ENCODE data around the gene OR2AE1. TPM values are rescaled to one million over a fixed set of nuclear protein-coding genes. Genes with fewer than 3 reads are reported as not detected.
A peak's percentile ranks its signal among the peaks of the same experiment; 100 is the strongest.

The OR2AE1 gene
- total RNA-seq, 2 experiments from 2014 or later, result 0.47 to 0.57 TPM

- Mint-ChIP-seq H3K27me3 (peaks cover 5% of the 10 kb centered on the region), H3K4me3 (no peak overlapping the region), H3K27ac (no peak overlapping the region), H3K4me1 (peaks cover 6% of the 10 kb centered on the region), H3K36me3 (no peaks in the 10 kb centered on the region), H3K9me3 (no peaks in the 10 kb centered on the region)
- POLR2A ChIA-PET, result no interaction called here
- ATAC-seq (ENCODE audit: low read depth), result no peak
- no peak for DNase-seq
Measured at GRCh38 chr7:99842926-99843325, 33.9 kb downstream of the OR2AE1 start.

GRCh38 chr7:99840136-99840869 is 36.5 kb downstream of the OR2AE1 start:
- no peak for DNase-seq
- Mint-ChIP-seq H3K36me3 (no peaks in the 10 kb centered on the region), H3K9me3 (no peaks in the 10 kb centered on the region), H3K27me3 (peaks cover 5% of the 10 kb centered on the region), H3K4me3 (no peak overlapping the region), H3K27ac (no peak overlapping the region), H3K4me1 (peaks cover 7% of the 10 kb centered on the region)
- no peak for ATAC-seq (ENCODE audit: low read depth)
- POLR2A ChIA-PET, result interaction anchor here (0.9 kb wide), 1 partner anchor 224 kb away, joined by 3 read pairs; the partner anchor contains the start of gene ZSCAN25

- Mint-ChIP-seq H3K27ac (no peak overlapping the region), H3K36me3 (no peaks in the 10 kb centered on the region), H3K9me3 (no peaks in the 10 kb centered on the region), H3K27me3 (peaks cover 5% of the 10 kb centered on the region), H3K4me3 (no peak overlapping the region), H3K4me1 (peaks cover 7% of the 10 kb centered on the region)
- DNase-seq (no peak), ATAC-seq (ENCODE audit: low read depth) (no peak)
- POLR2A ChIA-PET, result no interaction called here
Measured at GRCh38 chr7:99839287-99840021, 37.4 kb downstream of the OR2AE1 start.

- H3K27ac Mint-ChIP-seq, result peak overlapping the region; percentile 46
- peaks cover 4% of the 10 kb centered on the region for H3K4me1 Mint-ChIP-seq
- H3K4me3 Mint-ChIP-seq, result peak overlapping the region; percentile 25
- POLR2A ChIA-PET, result no interaction called here
- ATAC-seq (ENCODE audit: low read depth) (peak; percentile 56), DNase-seq (no peak)
- H3K36me3 Mint-ChIP-seq, result no peaks in the 10 kb centered on the region
- H3K27me3 Mint-ChIP-seq, result peaks cover 7% of the 10 kb centered on the region
- no peaks in the 10 kb centered on the region for H3K9me3 Mint-ChIP-seq
Measured at GRCh38 chr7:99837649-99838361, 39.0 kb downstream of the OR2AE1 start.

GRCh38 chr7:99835189-99835588 is 41.6 kb downstream of the OR2AE1 start:
- H3K27ac Mint-ChIP-seq, result no peak overlapping the region
- no peaks in the 10 kb centered on the region for H3K36me3 Mint-ChIP-seq
- DNase-seq, result no peak
- peaks cover 4% of the 10 kb centered on the region for H3K4me1 Mint-ChIP-seq
- H3K9me3 Mint-ChIP-seq, result no peaks in the 10 kb centered on the region
- POLR2A ChIA-PET, result no interaction called here
- H3K4me3 Mint-ChIP-seq, result no peak overlapping the region
- peaks cover 7% of the 10 kb centered on the region for H3K27me3 Mint-ChIP-seq
- no peak for ATAC-seq (ENCODE audit: low read depth)

GRCh38 chr7:99834382-99834781 is 42.5 kb downstream of the OR2AE1 start:
- peaks cover 4% of the 10 kb centered on the region for H3K4me1 Mint-ChIP-seq
- no peaks in the 10 kb centered on the region for H3K9me3 Mint-ChIP-seq
- no peak overlapping the region for H3K27ac Mint-ChIP-seq
- ATAC-seq (ENCODE audit: low read depth) (no peak), DNase-seq (no peak)
- POLR2A ChIA-PET, result no interaction called here
- H3K27me3 Mint-ChIP-seq, result peaks cover 6% of the 10 kb centered on the region
- H3K4me3 Mint-ChIP-seq, result no peak overlapping the region
- no peaks in the 10 kb centered on the region for H3K36me3 Mint-ChIP-seq

- Mint-ChIP-seq H3K36me3 (no peaks in the 10 kb centered on the region), H3K4me3 (no peak overlapping the region), H3K9me3 (no peaks in the 10 kb centered on the region), H3K27ac (no peak overlapping the region), H3K4me1 (peaks cover 4% of the 10 kb centered on the region), H3K27me3 (peaks cover 10% of the 10 kb centered on the region)
- POLR2A ChIA-PET, result no interaction called here
- ATAC-seq (ENCODE audit: low read depth), result no peak
- no peak for DNase-seq
Measured at GRCh38 chr7:99833289-99833877, 43.5 kb downstream of the OR2AE1 start.

GRCh38 chr7:99831595-99831994 is 45.2 kb downstream of the OR2AE1 start:
- ATAC-seq (ENCODE audit: low read depth) (no peak), DNase-seq (no peak)
- Mint-ChIP-seq H3K27ac (no peak overlapping the region), H3K36me3 (no peaks in the 10 kb centered on the region), H3K4me1 (no peaks in the 10 kb centered on the region), H3K9me3 (no peaks in the 10 kb centered on the region), H3K27me3 (peaks cover 21% of the 10 kb centered on the region), H3K4me3 (no peak overlapping the region)
- POLR2A ChIA-PET, result interaction anchor here (0.5 kb wide), 1 partner anchor 409 kb away, joined by 6 read pairs; no protein-coding TSS in a partner anchor

GRCh38 chr7:99829524-99830160 is 47.2 kb downstream of the OR2AE1 start:
- Mint-ChIP-seq H3K4me3 (no peak overlapping the region), H3K36me3 (no peaks in the 10 kb centered on the region), H3K27me3 (peaks cover 22% of the 10 kb centered on the region), H3K4me1 (no peaks in the 10 kb centered on the region), H3K9me3 (no peaks in the 10 kb centered on the region), H3K27ac (no peak overlapping the region)
- POLR2A ChIA-PET, result no interaction called here
- no peak for ATAC-seq (ENCODE audit: low read depth)
- no peak for DNase-seq

- H3K4me3 Mint-ChIP-seq, result no peak overlapping the region
- POLR2A ChIA-PET, result no interaction called here
Measured at GRCh38 chr7:99828811-99829210, 48.0 kb downstream of the OR2AE1 start.

GRCh38 chr7:99827040-99827778 is 49.6 kb downstream of the OR2AE1 start:
- H3K4me1 Mint-ChIP-seq, result no peaks in the 10 kb centered on the region
- H3K36me3 Mint-ChIP-seq, result no peaks in the 10 kb centered on the region
- H3K9me3 Mint-ChIP-seq, result no peaks in the 10 kb centered on the region
- H3K27me3 Mint-ChIP-seq, result peaks cover 17% of the 10 kb centered on the region
- POLR2A ChIA-PET, result no interaction called here
- no peak overlapping the region for H3K4me3 Mint-ChIP-seq
- DNase-seq (no peak), ATAC-seq (ENCODE audit: low read depth) (no peak)
- H3K27ac Mint-ChIP-seq, result no peak overlapping the region

More at GRCh38 chr7:99828811-99829210, 48.0 kb downstream of the OR2AE1 start:
- Mint-ChIP-seq H3K4me1 (no peaks in the 10 kb centered on the region), H3K27ac (no peak overlapping the region), H3K9me3 (no peaks in the 10 kb centered on the region), H3K36me3 (no peaks in the 10 kb centered on the region), H3K27me3 (peaks cover 22% of the 10 kb centered on the region)
- DNase-seq (no peak), ATAC-seq (ENCODE audit: low read depth) (no peak)
